Ascending aorta (tissue), 2 donors: ENCODE measurements around the gene FGFR4. TPM values are rescaled to one million over a fixed set of nuclear protein-coding genes. Genes with fewer than 3 reads are reported as not detected.

Experiments
- DNase-seq, 2 donors: peaks; one replicate each; pipeline ENCODE4 v3.0.0-alpha.2; 2019; ENCODE audit warnings: low spot score in 2 of 2
- H3K27ac ChIP-seq, 2 donors: fragments of 200-600 bp; sonication (generic); one replicate each; pipeline ENCODE4 v1.5.1; 2016 to 2017; ENCODE audit warnings: mild to moderate bottlenecking in 1 of 2
- H3K27me3 ChIP-seq: fragments of 200-600 bp; sonication (generic); one replicate; pipeline ENCODE4 v1.5.1; 2017
- H3K36me3 ChIP-seq, 2 donors: fragments of 200-600 bp; sonication (generic); one replicate each; pipeline ENCODE4 v1.5.1; 2016
- H3K4me1 ChIP-seq, 2 donors: fragments of 200-600 bp; sonication (generic); one replicate each; pipeline ENCODE4 v1.5.1; 2016 to 2017; ENCODE audit warnings: mild to moderate bottlenecking in 1 of 2
- H3K4me3 ChIP-seq, 2 donors: fragments of 200-600 bp; sonication (generic); one replicate each; pipeline ENCODE4 v1.5.1; 2016 to 2017; ENCODE audit warnings: mild to moderate bottlenecking in 1 of 2
- H3K9me3 ChIP-seq, 2 donors: fragments of 200-600 bp; sonication (generic); one replicate each; pipeline ENCODE4 v1.5.1; 2016
- CTCF ChIP-seq, 3 experiments: fragments of 200-600 bp in 2 of 3; fragments of 450-650 bp in 1 of 3; sonication (generic) in 2 of 3; IDR thresholded peaks; one replicate each; pipeline ENCODE4 v1.5.1; 2016 to 2019; ENCODE audit warnings: antibody characterized with exemption in 3 of 3, mild to moderate bottlenecking in 1 of 3, moderate library complexity in 1 of 3
- intact Hi-C: fragments of 100-400 bp; cut with DNase I; formaldehyde crosslinking; loops from one replicate; pipeline ENCODE4 v1.15.1; 2023
- total RNA-seq: library from RNA; depleted of rRNA; stranded (reverse); fragments of >200 nt; gene quantifications from one replicate; pipeline ENCODE4 v1.1.0, GENCODE V29; 2016

The FGFR4 gene
- total RNA-seq, 1 donor from 2014 or later: 0.85 TPM

GRCh38 chr5:177105691-177106476 is 19.2 kb downstream of the FGFR4 start:
- Histone ChIP-seq H3K9me3 (no peaks in the 10 kb centered on the region), H3K4me3 (no peak overlapping the region), H3K4me1 (no peaks in the 10 kb centered on the region), H3K27ac (no peak overlapping the region), H3K27me3 (no peaks in the 10 kb centered on the region), H3K36me3 (no peaks in the 10 kb centered on the region)
- no peak for TF ChIP-seq CTCF (IDR thresholded peaks at IDR 0.05)
- no peak for DNase-seq
- intact Hi-C loops: no loop called here

GRCh38 chr5:177107159-177107558 is 20.4 kb downstream of the FGFR4 start:
- no peak overlapping the region for H3K27ac ChIP-seq
- no peaks in the 10 kb centered on the region for H3K36me3 ChIP-seq
- intact Hi-C loops: no loop called here
- no peak for TF ChIP-seq CTCF (IDR thresholded peaks at IDR 0.05)
- H3K27me3 ChIP-seq: no peaks in the 10 kb centered on the region
- H3K9me3 ChIP-seq: no peaks in the 10 kb centered on the region
- DNase-seq: no peak
- no peaks in the 10 kb centered on the region for H3K4me1 ChIP-seq
- no peak overlapping the region for H3K4me3 ChIP-seq

- Histone ChIP-seq H3K4me1 (no peaks in the 10 kb centered on the region), H3K27ac (no peak overlapping the region), H3K9me3 (no peaks in the 10 kb centered on the region), H3K36me3 (no peaks in the 10 kb centered on the region), H3K4me3 (no peak overlapping the region), H3K27me3 (no peaks in the 10 kb centered on the region)
- DNase-seq: no peak
- TF ChIP-seq CTCF (IDR thresholded peaks at IDR 0.05): no peak
- intact Hi-C loops: loop anchor here (5.0 to 10.0 kb wide), 4 partner anchors 82 to 455 kb away; no protein-coding TSS in a partner anchor
Observed at GRCh38 chr5:177109810-177110209, 23.1 kb downstream of the FGFR4 start.

- intact Hi-C loops: loop anchor here (5.0 to 10.0 kb wide), 4 partner anchors 80 to 457 kb away; no protein-coding TSS in a partner anchor
- Histone ChIP-seq H3K4me1 (no peaks in the 10 kb centered on the region), H3K27me3 (no peaks in the 10 kb centered on the region), H3K4me3 (peak overlapping the region in 1 of 2 donors; percentile 22), H3K36me3 (no peaks in the 10 kb centered on the region), H3K9me3 (no peaks in the 10 kb centered on the region), H3K27ac (no peak overlapping the region)
- no peak for DNase-seq
- peak; percentile 76 to 95 (median 94) for TF ChIP-seq CTCF (IDR thresholded peaks at IDR 0.05)
Observed at GRCh38 chr5:177111720-177112394, 25.1 kb downstream of the FGFR4 start.

- no peak for DNase-seq
- Histone ChIP-seq H3K4me1 (peaks cover 0 to 3% of the 10 kb centered on the region in 2 donors), H3K4me3 (no peak overlapping the region), H3K27me3 (no peaks in the 10 kb centered on the region), H3K9me3 (no peaks in the 10 kb centered on the region), H3K27ac (no peak overlapping the region), H3K36me3 (no peaks in the 10 kb centered on the region)
- intact Hi-C loops: loop anchor here (5.0 to 10.0 kb wide), 4 partner anchors 80 to 458 kb away; no protein-coding TSS in a partner anchor
- TF ChIP-seq CTCF (IDR thresholded peaks at IDR 0.05): no peak
Observed at GRCh38 chr5:177112589-177113220, 26.0 kb downstream of the FGFR4 start.
